ENCODE results near the gene KDM4C.

DNA sequence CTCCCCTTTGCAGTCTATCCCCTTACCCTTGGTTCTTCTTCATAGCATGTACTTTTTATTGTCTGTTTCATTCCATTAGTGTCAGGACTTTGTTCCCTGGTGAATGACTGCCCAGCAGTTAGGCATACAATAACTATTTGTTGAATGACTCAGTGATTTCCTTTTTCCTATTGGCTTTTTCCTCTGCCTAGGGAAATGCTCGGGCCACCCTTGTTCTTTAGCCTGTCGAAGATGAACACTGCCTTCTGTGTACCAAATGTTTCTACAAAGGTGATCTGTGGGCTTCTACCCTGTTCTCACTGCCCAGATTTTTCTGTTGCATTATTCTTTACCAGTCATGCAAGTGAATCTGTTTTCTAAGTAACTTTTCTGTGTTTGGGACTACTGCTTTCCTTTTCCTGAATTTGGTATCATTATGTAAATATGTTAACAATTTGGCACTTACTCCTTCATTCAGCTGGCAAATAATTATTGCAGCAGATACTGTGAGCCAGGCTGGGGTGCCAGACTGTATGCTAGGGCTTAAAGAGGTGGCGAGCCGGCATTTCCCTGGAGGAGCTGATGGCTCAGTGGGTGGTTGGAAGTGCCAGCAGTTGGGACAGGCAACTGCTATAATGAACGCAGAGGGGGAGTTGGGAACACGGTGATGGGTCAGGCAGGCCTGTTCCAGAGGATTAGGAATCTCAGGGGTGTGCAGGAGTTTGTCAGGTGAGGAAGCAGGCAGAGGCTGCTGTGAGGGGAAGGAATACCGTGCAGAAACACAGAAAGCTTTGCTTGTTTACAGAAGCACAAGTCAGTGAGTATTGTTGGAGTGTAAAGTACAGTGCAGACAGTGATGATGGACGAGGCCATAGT is 30.6 kb downstream of the KDM4C start:
- TF ChIP-seq POLR2A (IDR thresholded peaks at IDR 0.05) = no peak
- TF ChIP-seq, protein P1, sequence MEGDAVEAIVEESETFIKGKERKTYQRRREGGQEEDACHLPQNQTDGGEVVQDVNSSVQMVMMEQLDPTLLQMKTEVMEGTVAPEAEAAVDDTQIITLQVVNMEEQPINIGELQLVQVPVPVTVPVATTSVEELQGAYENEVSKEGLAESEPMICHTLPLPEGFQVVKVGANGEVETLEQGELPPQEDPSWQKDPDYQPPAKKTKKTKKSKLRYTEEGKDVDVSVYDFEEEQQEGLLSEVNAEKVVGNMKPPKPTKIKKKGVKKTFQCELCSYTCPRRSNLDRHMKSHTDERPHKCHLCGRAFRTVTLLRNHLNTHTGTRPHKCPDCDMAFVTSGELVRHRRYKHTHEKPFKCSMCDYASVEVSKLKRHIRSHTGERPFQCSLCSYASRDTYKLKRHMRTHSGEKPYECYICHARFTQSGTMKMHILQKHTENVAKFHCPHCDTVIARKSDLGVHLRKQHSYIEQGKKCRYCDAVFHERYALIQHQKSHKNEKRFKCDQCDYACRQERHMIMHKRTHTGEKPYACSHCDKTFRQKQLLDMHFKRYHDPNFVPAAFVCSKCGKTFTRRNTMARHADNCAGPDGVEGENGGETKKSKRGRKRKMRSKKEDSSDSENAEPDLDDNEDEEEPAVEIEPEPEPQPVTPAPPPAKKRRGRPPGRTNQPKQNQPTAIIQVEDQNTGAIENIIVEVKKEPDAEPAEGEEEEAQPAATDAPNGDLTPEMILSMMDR (IDR thresholded peaks at IDR 0.05 in 8 of 11, conservative IDR thresholded peaks at IDR 0.05 in 3 of 11) = no peak
